Measurements from ENCODE around the gene PCBP3. TPM values are rescaled to one million over a fixed set of nuclear protein-coding genes. Genes with fewer than 3 reads are reported as not detected.
A peak's percentile ranks its signal among the peaks of the same experiment; 100 is the strongest.

PCBP3 gene
- 1 to 10 TPM; 1.3 to 1.4 TPM for total RNA-seq

DNA sequence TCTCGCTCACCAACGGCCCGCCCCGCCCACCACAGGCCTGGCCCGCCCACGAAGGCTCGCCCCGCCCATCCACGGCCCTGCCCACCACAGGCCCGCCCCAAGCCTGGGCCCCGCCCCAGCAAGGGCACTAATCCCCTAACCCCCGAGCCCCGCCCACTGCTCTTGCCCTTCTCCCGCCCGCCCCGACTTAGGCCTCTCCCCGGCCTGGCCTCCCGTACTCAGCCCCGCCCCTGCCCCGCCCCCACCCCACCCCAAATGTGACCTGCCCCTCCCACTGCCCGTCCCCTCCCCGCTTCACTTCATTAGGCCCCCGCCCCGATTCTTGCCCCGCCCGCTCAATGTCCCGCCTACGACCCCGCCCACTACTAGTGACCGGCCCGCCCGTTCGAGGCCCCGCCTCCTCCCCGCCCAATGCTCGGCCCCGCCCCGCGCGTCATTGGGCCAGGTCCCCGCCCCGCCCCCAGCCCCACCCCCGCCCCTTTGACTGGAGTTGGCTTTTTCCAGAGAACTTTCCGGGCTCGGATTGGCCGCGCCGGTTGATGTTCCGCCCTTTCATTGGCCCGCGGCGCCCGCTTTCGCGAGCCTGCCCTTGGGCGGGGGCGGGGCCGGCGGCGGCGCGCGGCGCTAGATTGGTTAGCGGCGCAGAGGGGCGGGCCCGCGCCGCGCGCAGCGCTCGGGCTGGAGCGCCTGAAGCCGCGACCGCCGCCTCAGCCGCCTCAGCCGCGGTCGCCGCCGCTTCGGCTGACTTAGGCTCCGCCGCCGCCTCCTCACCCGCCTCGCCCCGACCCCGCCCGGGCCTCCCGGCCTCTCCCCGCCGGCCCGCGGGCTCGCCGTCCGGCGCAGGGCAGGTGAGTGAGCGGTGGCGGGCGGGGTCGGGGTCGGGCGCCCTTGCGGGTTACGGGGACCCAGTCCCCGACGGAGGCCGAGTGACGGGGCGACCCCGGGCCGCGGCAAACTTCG lies at the start of gene PCBP3:
PCBP3 (plus strand) TSS at position 705 of the 960 bp plus-strand sequence. CDS start 206,361 bp downstream, outside the sequence.
- ChIA-PET CTCF (no interaction called here), POLR2A (no interaction called here)

GRCh38 chr21:45594721-45595489 lies 48.6 kb upstream of the PCBP3 start:
- no peaks in the 10 kb centered on the region for H3K9me3 Mint-ChIP-seq (ENCODE audit: insufficient read depth)
- H3K36me3 Mint-ChIP-seq (ENCODE audit: low read depth) = no peaks in the 10 kb centered on the region
- ChIA-PET CTCF (interaction anchor here (1.0 to 2.1 kb wide), 3 partner anchors 10 to 117 kb away, joined by 4 to 9 read pairs (median 6); no protein-coding TSS in a partner anchor), POLR2A (interaction anchor here (0.7 kb wide), 1 partner anchor 48 kb away, joined by 3 read pairs; no protein-coding TSS in a partner anchor)
- no peaks in the 10 kb centered on the region for H3K27me3 Mint-ChIP-seq (ENCODE audit: low read depth)
- H3K4me1 Mint-ChIP-seq (ENCODE audit: low read depth) = peaks cover 8% of the 10 kb centered on the region
- H3K4me3 Mint-ChIP-seq = no peak overlapping the region
- peak overlapping the region; percentile 27 for H3K27ac Mint-ChIP-seq
- DNase-seq = no peak
- ATAC-seq = no peak

More for the DNA sequence above, at the start of gene PCBP3:
- Mint-ChIP-seq H3K36me3 (ENCODE audit: low read depth) (no peaks in the 10 kb centered on the region), H3K27ac (peak within 1 kb of the TSS; percentile 11), H3K4me1 (ENCODE audit: low read depth) (peaks cover 28% of the 10 kb centered on the region), H3K9me3 (ENCODE audit: insufficient read depth) (no peaks in the 10 kb centered on the region), H3K4me3 (peak within 1 kb of the TSS; percentile 64), H3K27me3 (ENCODE audit: low read depth) (peaks cover 16% of the 10 kb centered on the region)
- DNase-seq = peak; percentile 95
- peak; percentile 89 for ATAC-seq

DNA sequence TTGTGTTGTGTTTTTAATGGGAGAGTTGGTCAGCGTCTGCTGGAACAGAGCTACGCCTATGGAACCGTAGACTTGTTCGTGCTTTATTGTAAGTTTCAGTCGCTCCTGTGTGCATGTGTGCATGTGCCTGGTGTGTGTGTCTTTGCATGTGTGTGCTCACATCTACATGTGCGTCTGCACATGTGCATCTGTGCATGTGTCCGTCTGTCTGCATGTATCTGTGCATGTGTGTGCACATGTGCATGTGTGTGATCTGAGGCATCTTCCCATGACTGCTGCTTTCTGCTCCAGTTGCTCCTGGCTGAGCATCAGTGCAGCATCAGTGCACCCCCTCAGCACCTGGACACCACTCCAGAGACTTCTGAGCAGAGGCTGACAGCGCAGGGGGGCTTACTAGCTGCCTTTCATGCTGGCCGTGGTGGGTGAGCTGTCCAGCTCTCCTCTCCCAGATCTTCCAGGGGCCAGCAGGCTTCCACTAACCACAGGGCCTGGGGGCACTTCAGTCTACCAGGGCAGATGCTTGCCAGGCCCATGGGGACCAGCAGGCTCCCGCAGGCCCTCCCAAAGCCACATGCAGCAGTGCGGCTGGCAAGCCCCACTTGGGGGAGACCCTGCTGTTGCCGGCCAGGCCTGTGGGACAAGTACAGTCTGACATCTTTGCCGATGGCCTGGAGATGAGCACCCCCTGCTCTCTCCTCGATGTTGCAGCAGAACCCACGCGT lies 47.8 kb upstream of the PCBP3 start:
- Mint-ChIP-seq H3K27ac (peak overlapping the region; percentile 27), H3K36me3 (ENCODE audit: low read depth) (no peaks in the 10 kb centered on the region), H3K27me3 (ENCODE audit: low read depth) (no peaks in the 10 kb centered on the region), H3K9me3 (ENCODE audit: insufficient read depth) (no peaks in the 10 kb centered on the region), H3K4me3 (no peak overlapping the region), H3K4me1 (ENCODE audit: low read depth) (peaks cover 8% of the 10 kb centered on the region)
- CTCF ChIA-PET = interaction anchor here (0.7 to 2.4 kb wide), 12 partner anchors 11 to 284 kb away, joined by 3 to 9 read pairs (median 4); no protein-coding TSS in a partner anchor
- POLR2A ChIA-PET = interaction anchor here (0.7 kb wide), 1 partner anchor 48 kb away, joined by 3 read pairs; no protein-coding TSS in a partner anchor
- no peak for DNase-seq
- no peak for ATAC-seq

DNA sequence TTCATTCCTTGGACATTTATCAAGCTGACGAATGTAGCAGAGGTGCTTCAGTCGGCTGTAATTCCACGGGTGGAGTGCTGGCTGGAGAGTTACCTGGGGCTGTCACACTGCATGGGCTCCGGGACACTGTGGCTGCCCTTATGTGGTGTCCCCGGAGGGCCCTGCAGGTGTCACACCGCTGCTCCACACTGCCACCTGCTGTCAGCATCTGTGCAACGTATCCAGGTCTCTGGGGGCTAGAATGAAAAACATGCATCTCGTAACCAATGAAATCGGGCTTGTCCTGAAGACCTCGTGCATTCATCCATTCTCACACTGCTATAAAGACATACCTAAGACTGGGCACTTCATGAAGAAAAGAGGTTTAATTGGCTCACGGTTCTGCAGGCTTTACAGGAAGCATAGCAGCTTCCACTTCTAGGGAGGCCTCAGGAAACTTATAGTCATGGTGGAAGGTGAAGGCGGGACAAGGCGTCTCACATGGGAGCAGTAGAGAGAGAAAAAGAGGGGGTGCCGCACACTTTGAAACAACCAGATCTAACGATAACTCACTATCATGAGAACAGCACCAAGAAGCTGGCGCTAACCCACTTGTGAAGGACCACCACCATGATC lies 46.7 kb upstream of the PCBP3 start:
- peak; percentile 72 for ATAC-seq
- ChIA-PET POLR2A (no interaction called here), CTCF (interaction anchor here (0.7 to 2.4 kb wide), 12 partner anchors 12 to 283 kb away, joined by 3 to 9 read pairs (median 4); no protein-coding TSS in a partner anchor)
- DNase-seq = peak; percentile 90
- Mint-ChIP-seq H3K27me3 (ENCODE audit: low read depth) (no peaks in the 10 kb centered on the region), H3K4me1 (ENCODE audit: low read depth) (peaks cover 8% of the 10 kb centered on the region), H3K4me3 (no peak overlapping the region), H3K27ac (no peak overlapping the region), H3K36me3 (ENCODE audit: low read depth) (no peaks in the 10 kb centered on the region), H3K9me3 (ENCODE audit: insufficient read depth) (no peaks in the 10 kb centered on the region)

- Mint-ChIP-seq H3K36me3 (ENCODE audit: low read depth) (no peaks in the 10 kb centered on the region), H3K9me3 (ENCODE audit: insufficient read depth) (no peaks in the 10 kb centered on the region), H3K27me3 (ENCODE audit: low read depth) (no peaks in the 10 kb centered on the region), H3K4me1 (ENCODE audit: low read depth) (peaks cover 8% of the 10 kb centered on the region), H3K27ac (no peak overlapping the region), H3K4me3 (no peak overlapping the region)
- ATAC-seq = no peak
- DNase-seq = no peak
- CTCF ChIA-PET = interaction anchor here (2.4 kb wide), 1 partner anchor 25 kb away, joined by 4 read pairs; no protein-coding TSS in a partner anchor
- POLR2A ChIA-PET = interaction anchor here (0.7 kb wide), 1 partner anchor 173 kb away, joined by 3 read pairs; no protein-coding TSS in a partner anchor
Measured at GRCh38 chr21:45598109-45598508, 45.4 kb upstream of the PCBP3 start.

DNA sequence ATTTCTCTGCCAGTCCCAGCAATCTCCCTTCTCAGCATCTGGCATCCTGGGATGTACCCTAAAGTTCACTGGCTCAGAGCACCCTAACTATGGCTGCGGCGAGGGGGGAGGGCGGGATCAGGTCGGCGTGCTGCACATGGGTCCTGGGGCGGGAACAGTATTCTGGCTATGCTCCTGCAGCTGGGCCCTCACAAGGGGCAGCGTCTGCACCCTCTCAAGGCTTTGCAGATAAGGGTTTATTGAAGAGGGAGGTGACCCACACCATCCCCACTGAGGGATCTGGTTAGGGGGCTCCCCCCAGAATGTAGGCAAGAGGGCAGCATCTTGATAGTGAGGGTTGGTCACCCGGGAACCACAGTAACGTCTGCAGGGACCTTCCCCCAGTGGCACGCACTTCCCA lies 44.9 kb upstream of the PCBP3 start:
- no peaks in the 10 kb centered on the region for H3K9me3 Mint-ChIP-seq (ENCODE audit: insufficient read depth)
- peaks cover 8% of the 10 kb centered on the region for H3K4me1 Mint-ChIP-seq (ENCODE audit: low read depth)
- no peak overlapping the region for H3K27ac Mint-ChIP-seq
- no peaks in the 10 kb centered on the region for H3K36me3 Mint-ChIP-seq (ENCODE audit: low read depth)
- H3K27me3 Mint-ChIP-seq (ENCODE audit: low read depth) = peaks cover 2% of the 10 kb centered on the region
- ATAC-seq (no peak), DNase-seq (no peak)
- H3K4me3 Mint-ChIP-seq = no peak overlapping the region
- ChIA-PET CTCF (no interaction called here), POLR2A (no interaction called here)

GRCh38 chr21:45599146-45599581 lies 44.4 kb upstream of the PCBP3 start:
- H3K36me3 Mint-ChIP-seq (ENCODE audit: low read depth) = no peaks in the 10 kb centered on the region
- CTCF ChIA-PET = no interaction called here

DNA sequence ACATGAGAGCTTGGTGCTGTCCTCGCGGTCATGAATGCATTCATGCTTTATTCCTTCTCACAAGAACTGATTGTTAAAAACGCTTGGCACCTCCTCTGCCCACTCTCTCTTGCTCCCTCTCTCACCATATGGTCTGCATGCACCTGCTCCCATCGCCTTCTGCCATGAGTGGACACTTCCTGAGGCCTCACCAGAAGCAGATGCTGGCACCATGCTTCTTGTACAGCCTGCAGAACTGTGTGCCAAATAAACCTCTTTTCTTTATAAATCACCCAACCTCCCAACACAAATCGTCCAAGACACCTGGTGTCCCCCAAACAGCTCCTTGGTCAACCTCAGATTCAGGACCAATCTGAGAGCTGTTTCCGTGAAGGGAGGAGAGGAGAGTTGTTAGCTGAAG lies 43.3 kb upstream of the PCBP3 start:
- ChIA-PET CTCF (no interaction called here), POLR2A (no interaction called here)
- peaks cover 4% of the 10 kb centered on the region for H3K27me3 Mint-ChIP-seq (ENCODE audit: low read depth)
- H3K27ac Mint-ChIP-seq = no peak overlapping the region
- H3K4me1 Mint-ChIP-seq (ENCODE audit: low read depth) = peaks cover 8% of the 10 kb centered on the region
- H3K9me3 Mint-ChIP-seq (ENCODE audit: insufficient read depth) = no peaks in the 10 kb centered on the region
- H3K36me3 Mint-ChIP-seq (ENCODE audit: low read depth) = no peaks in the 10 kb centered on the region
- no peak for DNase-seq
- ATAC-seq = no peak
- no peak overlapping the region for H3K4me3 Mint-ChIP-seq

More at GRCh38 chr21:45599146-45599581, 44.4 kb upstream of the PCBP3 start:
- Mint-ChIP-seq H3K9me3 (ENCODE audit: insufficient read depth) (no peaks in the 10 kb centered on the region), H3K27ac (no peak overlapping the region), H3K27me3 (ENCODE audit: low read depth) (peaks cover 4% of the 10 kb centered on the region), H3K4me3 (no peak overlapping the region), H3K4me1 (ENCODE audit: low read depth) (peaks cover 8% of the 10 kb centered on the region)
- POLR2A ChIA-PET = no interaction called here
- no peak for DNase-seq
- no peak for ATAC-seq

DNA sequence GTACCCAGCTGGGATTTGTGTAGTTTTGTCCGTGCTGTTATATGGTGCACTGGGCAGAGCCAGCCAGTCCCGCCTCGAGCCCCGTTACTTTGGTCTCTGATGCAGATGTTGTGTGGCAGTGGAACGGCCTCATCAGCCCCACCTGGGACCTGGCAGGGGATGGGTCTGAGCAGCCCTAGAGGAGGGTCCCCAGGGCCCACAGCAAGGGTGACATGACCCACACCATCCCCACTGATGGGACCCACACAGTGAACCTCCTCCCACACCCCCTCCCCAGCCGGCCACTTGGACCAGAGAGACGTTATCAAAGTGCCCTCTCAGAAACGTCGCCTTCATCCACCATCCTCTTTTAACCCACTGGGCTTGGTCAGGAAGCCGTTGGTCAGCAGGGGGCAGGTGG lies 42.0 kb upstream of the PCBP3 start:
- Mint-ChIP-seq H3K36me3 (ENCODE audit: low read depth) (no peaks in the 10 kb centered on the region), H3K27ac (no peak overlapping the region), H3K4me1 (ENCODE audit: low read depth) (peaks cover 5% of the 10 kb centered on the region), H3K27me3 (ENCODE audit: low read depth) (peaks cover 4% of the 10 kb centered on the region), H3K9me3 (ENCODE audit: insufficient read depth) (no peaks in the 10 kb centered on the region), H3K4me3 (no peak overlapping the region)
- no peak for ATAC-seq
- CTCF ChIA-PET = interaction anchor here (1.2 kb wide), 1 partner anchor 9 kb away, joined by 3 read pairs; no protein-coding TSS in a partner anchor
- POLR2A ChIA-PET = no interaction called here
- no peak for DNase-seq

DNA sequence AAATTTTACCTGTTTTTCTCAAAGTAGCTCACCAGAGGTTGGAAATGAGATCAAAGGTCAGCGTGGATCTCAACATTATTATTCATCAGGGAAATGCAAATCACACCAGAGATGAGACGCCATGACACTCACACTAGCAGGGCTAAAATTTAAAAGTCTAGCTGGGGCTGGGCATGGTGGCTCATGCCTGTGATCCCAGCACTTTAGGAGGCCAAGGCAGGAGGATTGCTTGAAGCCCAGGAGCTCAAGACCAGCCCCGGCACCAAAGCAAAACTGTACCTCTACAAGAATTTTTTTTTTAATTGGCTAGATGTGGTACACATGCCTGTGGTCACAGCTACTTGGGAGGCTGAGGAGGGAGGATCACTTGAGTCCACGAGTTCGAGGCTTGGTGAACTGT lies 41.4 kb upstream of the PCBP3 start:
- Mint-ChIP-seq H3K36me3 (ENCODE audit: low read depth) (no peaks in the 10 kb centered on the region), H3K27ac (no peak overlapping the region), H3K4me1 (ENCODE audit: low read depth) (no peaks in the 10 kb centered on the region), H3K4me3 (no peak overlapping the region), H3K9me3 (ENCODE audit: insufficient read depth) (no peaks in the 10 kb centered on the region), H3K27me3 (ENCODE audit: low read depth) (peaks cover 4% of the 10 kb centered on the region)
- DNase-seq (no peak), ATAC-seq (no peak)
- POLR2A ChIA-PET = no interaction called here
- CTCF ChIA-PET = interaction anchor here (1.2 kb wide), 1 partner anchor 10 kb away, joined by 3 read pairs; no protein-coding TSS in a partner anchor

DNA sequence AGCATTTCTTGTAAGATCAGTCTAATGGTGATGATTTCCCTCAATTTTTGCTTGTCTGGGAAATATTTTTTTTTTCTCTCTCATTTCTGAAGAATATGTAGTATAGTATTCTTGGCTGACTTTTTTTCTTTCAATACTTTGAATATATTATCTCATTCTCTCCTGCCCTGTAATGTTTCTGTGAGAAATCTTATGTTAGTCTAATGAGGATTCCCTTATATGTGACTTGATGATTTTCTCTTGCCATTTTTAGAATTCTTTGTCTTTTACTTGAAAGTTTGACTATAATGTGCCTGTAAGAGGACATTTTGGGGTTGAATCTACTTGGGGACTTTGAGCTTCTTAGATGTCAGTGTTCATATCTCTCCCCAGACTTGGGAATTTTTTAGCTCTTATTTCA lies 40.0 kb upstream of the PCBP3 start:
- peaks cover 2% of the 10 kb centered on the region for H3K4me1 Mint-ChIP-seq (ENCODE audit: low read depth)
- CTCF ChIA-PET = no interaction called here

More for the DNA sequence above, 40.0 kb upstream of the PCBP3 start:
- Mint-ChIP-seq H3K27ac (no peak overlapping the region), H3K9me3 (ENCODE audit: insufficient read depth) (no peaks in the 10 kb centered on the region), H3K36me3 (ENCODE audit: low read depth) (no peaks in the 10 kb centered on the region), H3K27me3 (ENCODE audit: low read depth) (peaks cover 4% of the 10 kb centered on the region), H3K4me3 (no peak overlapping the region)
- ATAC-seq (no peak), DNase-seq (no peak)
- POLR2A ChIA-PET = no interaction called here

Data from activated CD8-positive, alpha-beta T cell treated with anti-CD3 and anti-CD28 coated beads, Interleukin-2, amount 10 ng/mL, durations not matched to agents 7 days and 5 days (primary cell).